ENCODE results near the gene CYP17A1.

CYP17A1 gene

DNA sequence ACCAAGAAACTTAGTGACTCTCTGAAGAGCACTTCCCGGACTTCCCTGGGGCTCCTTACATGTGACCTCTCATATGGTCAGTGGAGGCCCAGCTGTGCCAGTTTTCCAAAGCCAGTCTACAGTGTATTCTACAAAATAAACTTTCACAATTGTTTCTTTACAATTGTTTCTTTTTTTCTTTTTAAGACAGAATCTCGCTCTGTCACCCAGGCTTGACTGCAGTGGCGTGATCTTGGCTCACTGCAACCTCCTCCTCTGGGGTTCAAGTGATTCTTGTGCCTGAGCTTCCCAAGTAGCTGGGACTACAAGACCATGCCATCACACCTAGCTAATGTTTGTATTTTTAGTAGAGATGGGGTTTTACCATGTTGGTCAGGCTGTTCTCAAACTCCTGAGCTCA is 25.9 kb downstream of the CYP17A1 start:
- in situ Hi-C loops (cut with MboI; ENCODE audit: low sequenced_read_pairs), result no loop called here

DNA sequence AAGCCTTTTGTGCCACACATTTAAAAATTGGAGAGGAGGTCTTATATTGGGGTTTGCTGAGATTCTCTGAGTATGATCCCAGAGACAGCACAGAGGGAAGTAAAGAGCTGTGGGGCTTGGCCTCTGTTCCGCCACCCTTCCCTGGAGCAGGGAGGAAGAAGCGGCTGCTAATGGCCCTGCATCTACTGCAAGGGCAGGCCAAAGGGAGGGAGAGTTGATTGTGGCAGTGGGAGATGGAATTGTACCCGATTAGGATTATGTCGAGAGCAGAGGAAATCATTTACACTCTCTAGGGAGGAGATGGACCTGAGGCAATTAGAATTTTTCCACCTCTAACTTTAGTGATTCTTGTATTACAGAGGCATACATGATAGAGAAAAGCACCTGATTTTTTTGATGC is 28.8 kb downstream of the CYP17A1 start:
- in situ Hi-C loops (cut with MboI; ENCODE audit: low sequenced_read_pairs), result no loop called here

DNA sequence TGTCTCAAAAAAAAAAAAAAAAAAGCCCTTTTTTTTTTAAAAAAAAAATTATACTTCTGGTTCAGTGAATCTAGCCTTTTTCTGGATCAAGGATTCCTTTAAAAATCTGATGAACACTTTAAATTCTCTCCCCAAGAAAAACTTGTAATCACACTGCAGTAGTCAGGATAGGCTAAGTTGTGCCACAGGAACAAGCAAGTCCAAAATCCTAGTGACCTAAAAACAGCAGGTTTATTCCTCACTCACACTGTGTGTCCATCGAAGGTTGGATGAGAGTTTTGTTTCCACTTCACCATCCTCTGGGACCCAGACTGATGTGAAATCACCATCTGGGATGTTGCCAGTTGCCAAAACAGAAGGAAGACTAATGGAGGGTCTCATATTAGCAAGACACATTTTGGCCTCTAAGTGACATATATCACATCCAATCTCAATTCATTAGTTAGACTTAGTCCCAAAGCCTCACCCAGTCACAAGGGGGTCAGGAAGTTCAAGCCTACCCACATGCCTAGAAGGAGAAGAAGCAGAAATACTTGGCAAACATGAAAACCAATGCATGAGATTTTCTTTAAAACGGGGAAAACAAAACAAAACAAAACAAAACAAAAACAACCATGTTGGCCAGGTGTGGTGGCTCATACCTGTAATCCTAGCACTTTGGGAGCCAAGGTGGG is 32.7 kb downstream of the CYP17A1 start:
- in situ Hi-C loops (cut with MboI; ENCODE audit: low sequenced_read_pairs), result no loop called here

DNA sequence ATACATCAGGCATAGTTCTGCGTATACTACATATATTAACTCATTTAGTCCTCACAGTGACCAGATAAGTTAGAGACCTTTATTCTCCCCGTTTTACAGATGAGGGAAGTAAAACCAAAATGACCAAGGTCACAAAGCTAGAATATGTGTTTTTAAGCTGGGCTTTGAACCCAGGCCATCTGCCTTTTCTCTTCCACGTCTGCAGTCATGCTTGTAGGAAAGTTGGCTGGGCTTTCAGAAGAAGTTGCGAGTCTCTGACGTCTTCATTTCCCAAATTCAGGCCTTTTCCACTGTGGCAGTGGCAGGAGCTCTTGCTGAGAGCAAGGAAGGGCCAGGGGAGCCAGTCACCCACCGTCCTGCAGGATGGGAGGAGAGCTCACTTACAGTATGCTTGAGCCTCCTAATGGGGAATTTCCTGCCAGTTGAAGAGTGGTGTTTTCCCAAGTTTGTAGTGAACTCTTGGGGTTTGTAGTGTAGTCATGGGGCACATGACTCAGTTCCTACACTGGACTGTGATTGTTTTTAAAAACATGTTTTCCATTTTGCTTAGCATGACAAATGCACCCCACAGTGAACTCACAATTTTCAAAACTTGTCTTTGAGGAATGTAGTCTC is 34.2 kb downstream of the CYP17A1 start:
- in situ Hi-C loops (cut with MboI; ENCODE audit: low sequenced_read_pairs), result no loop called here

DNA sequence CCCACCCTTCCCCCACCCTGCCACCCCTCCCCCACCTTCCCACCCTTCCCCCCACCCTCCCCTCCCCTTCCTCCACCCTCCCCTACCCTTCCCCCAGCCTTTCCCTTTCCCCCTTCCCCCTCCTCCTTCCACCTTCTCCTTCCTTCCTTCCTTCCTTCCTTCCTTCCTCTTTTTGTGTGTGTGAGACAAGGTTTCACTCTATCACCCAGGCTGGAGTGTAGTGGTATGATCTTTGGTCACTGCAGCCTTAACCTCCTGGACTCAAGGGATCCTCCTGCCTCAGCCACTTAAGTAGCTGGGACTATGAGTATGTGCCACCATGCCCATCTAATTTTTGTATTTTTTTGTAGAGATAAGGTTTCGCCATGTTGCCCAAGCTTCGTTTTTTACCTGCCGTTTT is 35.2 kb downstream of the CYP17A1 start:
- in situ Hi-C loops (cut with MboI; ENCODE audit: low sequenced_read_pairs), result no loop called here

DNA sequence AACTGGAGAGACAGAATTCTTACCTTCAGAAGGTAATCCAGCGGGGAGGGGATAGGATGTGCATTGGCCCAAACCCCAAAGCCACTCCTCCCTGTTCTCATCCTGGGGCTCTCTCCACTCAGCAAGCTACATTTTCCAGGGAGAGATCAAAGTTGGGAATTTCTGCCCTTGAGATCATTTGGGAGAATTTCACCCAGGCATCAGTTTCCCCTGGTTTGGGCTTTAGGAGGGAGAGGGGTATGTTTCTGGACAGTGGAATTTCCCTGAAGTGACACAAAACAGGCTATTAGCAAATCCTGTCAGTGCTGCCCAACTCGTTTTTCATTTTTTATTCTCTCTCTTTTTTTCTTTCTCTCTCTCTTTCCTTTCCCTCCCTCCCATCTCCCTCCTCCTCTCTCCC is 35.7 kb downstream of the CYP17A1 start:
- in situ Hi-C loops (cut with MboI; ENCODE audit: low sequenced_read_pairs), result no loop called here

DNA sequence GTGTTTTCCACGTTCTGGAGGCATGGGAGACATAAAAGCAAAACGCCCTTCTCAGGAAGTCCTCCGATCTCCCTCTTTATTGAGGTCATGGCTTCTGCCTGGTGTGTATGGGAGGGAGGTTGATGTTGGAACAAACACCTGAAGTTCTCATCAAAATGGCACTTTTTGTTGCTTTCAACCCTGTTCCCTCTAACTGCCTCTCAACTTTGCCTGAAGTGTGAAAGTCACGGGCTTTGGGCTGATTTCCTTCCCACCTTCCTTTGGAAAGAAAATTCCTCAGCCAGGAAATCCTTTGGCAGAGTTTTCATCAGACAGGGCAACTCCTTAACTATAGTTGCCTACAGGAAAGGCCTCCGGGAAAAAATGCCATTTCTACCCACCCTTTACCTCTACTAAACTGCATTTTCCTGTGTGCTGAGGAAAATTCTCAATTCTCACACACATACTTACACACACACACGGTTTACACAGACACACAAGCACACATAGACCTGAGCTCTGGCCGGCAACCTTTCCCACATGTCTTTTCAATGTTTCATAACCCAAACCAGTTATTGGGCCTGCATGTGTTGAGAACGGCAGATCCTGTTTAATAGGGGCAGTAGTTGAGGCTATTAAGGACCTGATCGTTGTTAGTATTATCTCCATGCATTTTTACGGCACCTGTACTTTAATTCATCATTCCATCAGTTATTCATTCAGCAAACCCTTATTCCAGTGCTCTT is 36.4 kb downstream of the CYP17A1 start:
- in situ Hi-C loops (cut with MboI; ENCODE audit: low sequenced_read_pairs), result no loop called here

DNA sequence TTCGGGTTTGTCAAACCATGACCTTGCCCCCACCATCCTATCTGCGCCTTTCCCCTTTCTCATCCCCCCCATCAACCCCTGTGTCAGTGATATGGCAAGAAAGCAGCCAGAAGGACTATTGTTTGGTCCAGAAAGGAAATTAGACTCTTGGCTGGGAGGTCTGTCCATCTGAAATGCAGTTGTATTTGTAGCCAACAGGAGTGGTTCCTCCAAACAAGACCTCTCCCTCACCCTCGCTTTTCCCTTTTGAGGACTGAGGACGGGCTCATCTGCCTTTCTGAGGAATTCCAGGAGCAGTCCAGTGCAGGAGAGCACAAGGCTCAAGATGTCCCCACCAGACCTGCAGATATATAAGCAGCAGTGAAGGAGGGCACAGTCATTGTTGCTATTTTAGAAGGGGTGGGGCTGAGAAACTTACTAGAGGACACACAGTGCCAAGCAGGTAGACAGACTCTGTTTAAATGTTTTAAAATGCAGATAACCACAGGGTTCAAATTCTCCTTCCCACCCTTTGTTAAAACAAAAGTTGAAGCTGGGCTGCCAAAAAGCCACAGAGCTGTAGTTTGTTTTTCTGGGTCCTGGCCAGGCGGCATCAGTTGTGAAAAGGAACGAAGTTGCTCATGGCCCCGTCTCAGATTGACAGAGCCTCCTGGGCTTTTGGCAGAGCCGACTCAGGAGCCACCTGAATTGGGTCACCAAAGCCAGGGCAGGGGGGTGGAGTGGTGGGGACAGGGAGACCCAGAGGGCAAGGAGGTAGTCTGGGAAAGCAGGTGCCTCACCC is 37.3 kb downstream of the CYP17A1 start:
- in situ Hi-C loops (cut with MboI; ENCODE audit: low sequenced_read_pairs), result no loop called here

DNA sequence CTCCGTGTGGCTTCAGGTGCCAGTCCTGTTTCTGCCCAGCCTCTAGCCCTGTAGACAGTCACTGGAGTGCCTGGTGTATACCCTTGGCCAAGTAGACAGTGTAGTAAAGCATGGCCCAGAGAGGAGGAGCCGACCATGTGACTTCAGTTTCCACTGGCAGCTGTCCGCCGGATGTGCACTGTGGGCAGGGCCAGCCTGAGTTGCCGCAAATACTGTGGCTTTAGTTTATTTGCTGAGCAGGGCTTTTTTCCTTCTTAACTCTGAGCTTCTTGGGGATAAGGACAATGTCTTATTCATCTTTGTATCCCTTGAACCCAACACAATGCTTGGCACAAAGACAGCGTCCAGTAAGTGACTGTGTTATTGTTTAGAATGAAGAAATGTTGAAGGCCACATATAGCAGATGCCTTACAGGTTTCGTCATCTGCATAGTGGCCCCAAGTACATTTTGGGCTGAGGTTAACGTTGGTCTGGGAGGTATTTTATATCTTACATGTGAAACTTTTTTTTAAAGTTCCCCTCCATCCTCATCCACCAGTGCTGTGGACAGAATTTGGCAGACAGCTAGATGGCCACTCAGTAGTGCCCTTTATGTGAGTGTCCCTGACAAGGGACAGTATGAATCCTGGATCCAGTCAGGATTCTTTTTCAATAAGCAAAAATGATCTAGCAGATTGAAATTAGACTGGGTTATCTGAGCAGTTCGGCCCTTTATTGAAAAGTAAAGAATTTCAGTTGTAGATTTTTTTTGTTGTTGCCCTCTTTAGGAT is 40.6 kb downstream of the CYP17A1 start:
- in situ Hi-C loops (cut with MboI; ENCODE audit: low sequenced_read_pairs), result no loop called here

DNA sequence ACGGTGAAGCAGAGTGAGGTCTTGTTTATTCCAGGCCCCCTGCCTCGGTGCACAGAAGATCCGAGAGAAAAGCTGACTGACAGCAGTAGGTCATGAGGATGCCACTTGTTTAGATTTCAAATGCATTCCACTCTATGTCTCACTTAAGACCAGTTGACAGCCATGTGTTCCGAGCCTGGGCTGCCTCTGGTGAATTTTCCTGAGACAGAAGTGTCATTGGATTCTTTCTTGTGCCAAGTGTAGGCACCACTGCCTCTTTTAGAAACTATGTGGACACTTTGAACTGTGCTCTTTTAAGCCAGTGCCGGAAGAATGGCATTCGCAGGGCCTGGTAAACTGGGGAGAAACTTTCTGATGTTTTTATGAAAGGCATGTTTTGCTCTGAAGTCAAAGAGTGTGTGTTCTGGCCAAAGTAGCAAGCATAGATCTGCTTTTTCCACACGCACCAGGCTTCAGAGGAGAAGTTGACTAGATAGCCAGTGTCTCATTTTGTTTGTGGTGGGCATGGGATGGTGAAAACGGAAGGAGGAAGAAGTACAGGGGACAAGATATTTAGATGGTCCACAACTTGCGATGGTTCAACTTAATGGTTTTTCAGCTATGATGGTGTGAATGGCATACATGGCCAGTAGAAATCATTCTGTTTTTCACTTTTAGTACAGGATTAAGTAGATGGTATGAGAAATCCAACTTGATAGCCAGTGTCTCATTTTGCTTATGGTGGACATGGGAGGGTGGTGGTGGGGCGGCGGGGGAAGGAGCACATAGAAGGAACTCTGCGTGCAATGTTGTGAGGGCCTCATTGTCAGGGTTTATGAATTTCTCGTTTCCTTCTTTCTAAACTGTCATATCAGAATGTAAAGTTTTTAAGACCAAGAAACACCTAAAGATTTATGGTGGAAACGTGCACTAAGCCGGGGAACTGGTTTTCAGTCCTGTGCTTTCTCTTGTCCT is 41.5 kb downstream of the CYP17A1 start:
- in situ Hi-C loops (cut with MboI; ENCODE audit: low sequenced_read_pairs), result no loop called here

DNA sequence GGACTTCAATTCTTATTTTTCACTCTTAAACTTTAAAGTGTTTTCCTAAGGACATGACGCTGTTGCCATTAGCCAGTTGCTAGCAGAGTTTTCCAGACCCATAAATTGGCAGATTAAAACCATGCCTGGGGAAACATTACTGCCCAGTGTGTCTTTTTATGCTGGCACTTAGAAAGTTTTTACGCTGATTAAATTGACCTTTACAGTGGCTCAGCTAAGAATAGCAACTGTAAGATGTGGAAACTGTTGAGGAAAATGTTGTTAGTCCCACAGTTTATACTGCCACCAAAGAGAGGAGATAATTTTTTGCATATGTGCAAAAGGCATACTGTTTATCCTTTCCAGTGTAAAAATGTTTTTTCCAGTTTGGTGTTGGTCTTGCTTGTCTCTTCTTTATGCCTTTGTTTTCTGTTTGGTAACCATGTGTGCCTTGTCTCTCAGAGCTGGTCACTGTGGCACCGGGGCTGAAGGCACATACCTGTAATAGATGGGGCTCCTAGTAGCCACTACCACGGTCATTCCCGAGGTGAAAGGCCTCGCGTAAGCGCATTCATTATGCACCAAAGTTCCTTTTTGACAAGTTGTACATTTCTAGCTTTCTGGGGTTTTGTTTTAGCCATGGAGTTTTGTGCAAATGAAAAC is 45.3 kb downstream of the CYP17A1 start:
- in situ Hi-C loops (cut with MboI; ENCODE audit: low sequenced_read_pairs), result no loop called here

DNA sequence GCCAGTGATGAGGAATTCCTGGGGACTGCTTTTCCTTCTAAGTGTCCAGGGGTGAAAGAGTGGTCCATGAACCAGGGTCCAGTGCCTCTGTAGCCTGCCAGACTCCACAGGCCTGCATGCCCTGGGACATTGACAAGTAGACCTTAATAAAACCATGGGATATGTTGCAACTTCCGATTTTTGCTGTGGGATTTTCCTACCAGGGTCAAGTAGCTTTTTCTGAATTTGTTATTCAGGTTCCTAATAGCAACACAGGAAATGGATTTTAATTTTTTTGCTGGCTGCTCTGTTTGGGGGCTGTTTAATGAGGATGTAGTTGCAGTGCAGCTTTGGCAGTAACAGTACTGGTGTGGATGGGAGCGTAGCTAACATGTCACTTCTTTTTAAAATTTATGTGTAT is 51.4 kb downstream of the CYP17A1 start:
- in situ Hi-C loops (cut with MboI; ENCODE audit: low sequenced_read_pairs), result no loop called here

DNA sequence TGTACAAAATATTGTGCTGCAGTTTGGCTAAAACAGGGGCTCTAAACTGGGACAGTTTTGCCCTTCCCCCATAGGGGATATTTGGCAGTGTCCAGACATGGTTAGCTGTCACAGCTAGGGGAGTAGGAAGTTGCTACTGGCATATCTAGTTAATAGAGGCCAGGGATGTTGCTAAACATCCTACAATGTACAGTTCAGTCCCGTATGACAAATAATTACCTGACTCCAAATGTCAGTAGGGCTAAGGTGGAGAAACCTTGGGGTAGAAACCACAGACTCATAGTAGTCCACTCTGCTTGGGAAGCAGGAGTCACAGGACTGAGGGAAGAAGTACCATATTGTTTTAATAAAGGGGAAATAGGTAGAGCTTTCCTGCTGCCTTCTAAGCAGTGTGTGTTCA is 53.6 kb downstream of the CYP17A1 start:
- in situ Hi-C loops (cut with MboI; ENCODE audit: low sequenced_read_pairs), result no loop called here

DNA sequence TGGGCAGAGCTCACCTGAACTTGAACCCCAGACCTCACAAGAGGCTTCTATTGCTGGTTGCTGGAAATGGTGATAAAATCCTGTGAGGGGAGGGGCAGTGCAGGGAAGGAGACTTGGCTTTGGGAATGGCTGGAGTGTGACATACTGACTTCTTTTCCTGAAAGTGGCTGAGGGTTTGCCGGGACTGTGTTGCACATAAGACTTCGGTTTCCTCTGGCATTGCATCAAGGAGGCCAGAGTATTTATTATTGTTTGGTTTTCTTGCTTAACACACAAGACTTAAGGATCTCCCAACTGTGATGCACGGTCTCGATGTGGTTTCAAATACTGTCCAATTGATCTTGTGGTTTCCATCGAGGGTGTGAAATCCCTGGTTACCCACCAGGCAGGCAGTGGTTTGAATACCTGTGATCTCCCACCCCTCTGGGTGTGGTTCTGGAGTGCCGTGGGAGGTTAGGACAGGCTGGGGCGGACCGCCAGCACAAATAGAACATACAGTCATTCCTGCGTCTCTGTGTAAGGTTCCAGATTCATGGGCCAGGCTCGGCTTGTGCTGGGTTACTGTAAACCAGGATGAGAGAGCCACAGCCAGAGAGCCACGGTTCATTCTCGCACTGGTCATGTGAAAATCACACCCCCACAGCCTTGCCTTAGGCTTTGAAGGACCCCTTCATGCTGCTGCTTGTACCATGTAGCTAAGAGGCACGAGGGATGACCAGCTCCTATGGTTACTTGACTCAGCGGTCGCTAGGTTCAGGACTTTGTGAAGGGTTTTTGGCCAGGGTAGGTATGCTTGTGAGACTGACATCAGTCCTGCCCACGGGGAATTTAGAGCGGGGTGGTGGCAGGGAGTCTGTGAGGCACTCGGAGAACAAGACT is 54.3 kb downstream of the CYP17A1 start:
- in situ Hi-C loops (cut with MboI; ENCODE audit: low sequenced_read_pairs), result no loop called here

DNA sequence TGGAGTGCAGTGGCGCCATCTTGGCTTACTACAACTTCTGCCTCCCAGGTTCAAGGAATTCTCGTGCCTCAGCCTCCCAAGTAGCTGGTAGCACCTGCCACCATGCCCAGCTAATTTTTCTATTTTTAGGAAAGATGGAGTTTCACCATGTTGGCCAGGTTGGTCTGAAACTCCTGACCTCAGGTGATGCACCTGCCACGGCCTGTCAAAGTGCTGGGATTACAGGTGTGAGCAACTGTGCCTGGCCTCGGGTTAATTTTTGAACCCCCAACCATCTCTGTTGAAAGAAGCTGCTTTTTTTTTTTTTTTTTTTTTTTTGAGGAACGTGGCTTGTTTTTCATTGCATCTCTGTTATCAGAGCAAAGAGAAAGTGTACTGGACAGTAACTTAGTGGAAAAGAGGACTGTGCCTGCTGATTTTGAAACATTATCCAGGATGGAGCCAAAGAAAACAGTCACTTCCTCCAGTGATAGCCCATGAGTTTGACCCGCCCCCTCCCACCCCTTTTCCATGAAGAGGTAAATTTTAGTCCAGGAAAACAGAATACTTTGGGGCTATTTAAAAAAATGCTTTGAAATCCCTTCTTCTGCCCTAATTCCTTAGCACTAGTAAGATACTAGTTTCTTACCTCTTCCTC is 55.2 kb downstream of the CYP17A1 start:
- in situ Hi-C loops (cut with MboI; ENCODE audit: low sequenced_read_pairs), result no loop called here

DNA sequence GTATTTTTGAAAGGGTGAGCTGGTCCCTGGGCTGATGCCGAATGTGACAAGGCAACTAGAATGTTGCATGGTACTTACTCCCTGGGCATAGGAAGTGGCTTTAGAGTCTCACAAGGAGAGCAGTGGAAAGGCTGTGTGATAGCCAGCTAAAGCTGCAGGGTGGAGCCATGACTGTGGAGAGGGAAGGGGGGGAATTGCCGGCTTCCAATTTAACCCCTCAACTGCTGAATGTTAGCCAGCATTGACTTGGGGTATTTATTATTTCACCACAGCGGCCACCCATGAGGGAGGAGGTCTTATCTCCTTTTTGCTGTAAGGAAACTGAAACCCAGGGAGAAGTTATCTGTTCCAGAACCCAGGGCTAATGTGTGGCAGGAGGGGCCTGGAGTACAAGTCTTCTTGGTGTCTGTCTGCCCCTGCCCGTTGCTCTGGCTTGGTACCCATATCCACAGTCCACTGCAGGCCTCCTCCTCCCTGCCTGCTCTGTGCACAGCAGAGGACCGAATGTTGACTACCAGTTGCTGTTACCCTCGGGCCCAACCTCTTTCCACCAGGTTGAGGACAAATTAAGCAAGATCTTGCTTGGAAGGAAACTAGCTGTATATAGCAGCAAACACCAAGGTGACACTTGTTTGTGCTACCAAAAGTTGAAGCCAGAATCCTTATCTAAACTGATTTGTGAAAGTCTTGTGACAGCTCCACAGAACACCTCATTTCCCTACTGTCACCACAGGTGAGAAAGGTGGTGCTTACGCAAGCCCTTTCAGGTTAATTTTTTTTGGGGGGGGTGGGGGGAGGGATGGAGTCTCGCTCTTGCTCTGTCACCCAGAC is 55.9 kb downstream of the CYP17A1 start:
- in situ Hi-C loops (cut with MboI; ENCODE audit: low sequenced_read_pairs), result no loop called here

Data from hTERT RPE-1 (cell line).